HL-60 (cell line): ENCODE data around the gene UTS2B.

Source experiments
- DNase-seq, 2 experiments: peaks; one replicate each; pipeline ENCODE4 v3.0.0-alpha.2; 2010 to 2020; ENCODE audit warnings: low read depth in 1 of 2, low spot score in 1 of 2
- H3K27ac ChIP-seq: fragments of 250-450 bp; sonication (Bioruptor Pico); replicated peaks from 2 replicates; pipeline ENCODE4 v1.5.1; 2020; ENCODE audit warnings: mild to moderate bottlenecking, moderate library complexity
- H3K27me3 ChIP-seq: fragments of 250-450 bp; sonication (Bioruptor Pico); 2 replicates; pipeline ENCODE4 v1.5.1; 2021; ENCODE audit warnings: mild to moderate bottlenecking, moderate library complexity; ENCODE audit not compliant: insufficient read depth, poor library complexity, severe bottlenecking
- H3K4me3 ChIP-seq: replicated peaks from 2 replicates; pipeline ENCODE4 v1.5.1; 2011; ENCODE audit warnings: mild to moderate bottlenecking, control low read depth, low read length; ENCODE audit not compliant: insufficient read depth
- GABPA ChIP-seq: IDR thresholded peaks from 2 replicates; pipeline ENCODE4 v1.6.1; 2012; ENCODE audit warnings: low read depth
- POLR2AphosphoS5 ChIP-seq: IDR thresholded peaks from 2 replicates; pipeline ENCODE4 v1.6.1; 2012; ENCODE audit warnings: low read depth
- REST ChIP-seq: IDR thresholded peaks from 2 replicates; pipeline ENCODE4 v1.6.1; 2012; ENCODE audit warnings: low read depth; ENCODE audit not compliant: insufficient replicate concordance
- SPI1 ChIP-seq: IDR thresholded peaks from 2 replicates; pipeline ENCODE4 v1.6.1; 2012; ENCODE audit warnings: low read depth, mild to moderate bottlenecking, borderline replicate concordance
- TF ChIP-seq, protein P1 (sequence below): IDR thresholded peaks from one replicate; pipeline ENCODE4 v1.5.1; 2011; ENCODE audit warnings: low read length, control low read depth, inconsistent platforms; ENCODE audit not compliant: insufficient read depth

Gene UTS2B

DNA sequence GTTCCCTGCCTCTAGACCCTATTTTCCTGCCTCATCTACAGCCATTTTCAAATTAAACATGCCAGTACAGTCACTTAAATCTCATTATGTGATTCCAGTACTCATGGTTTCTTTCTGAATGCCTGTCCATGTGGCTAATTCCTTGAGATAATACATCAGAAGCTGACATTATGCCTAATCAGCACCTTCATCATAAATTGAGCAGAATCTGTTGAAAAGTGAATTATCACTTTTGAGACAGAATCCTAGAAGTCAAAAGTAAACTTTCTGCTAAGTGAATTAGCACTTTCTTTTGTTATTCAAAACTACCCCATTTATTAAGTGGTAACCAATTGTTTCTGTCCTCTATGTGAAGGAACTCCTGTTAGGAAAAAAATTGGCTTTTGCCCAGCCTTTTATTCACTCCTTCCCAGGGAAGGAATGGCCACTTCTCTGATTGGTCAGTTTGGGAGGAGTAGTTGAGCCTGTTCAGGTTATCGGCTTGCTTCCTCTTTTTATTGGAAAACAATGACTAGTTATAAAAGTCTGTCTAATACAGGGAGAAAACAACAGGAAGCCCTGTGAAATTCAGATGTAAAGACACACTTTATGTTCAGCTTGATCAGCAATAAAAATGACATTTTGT lies 90.8 kb downstream of the UTS2B start:
- Histone ChIP-seq H3K27ac (no peak overlapping the region), H3K4me3 (no peak overlapping the region), H3K27me3 (no peaks in the 10 kb centered on the region)
- no peak for DNase-seq
- TF ChIP-seq, protein P1, sequence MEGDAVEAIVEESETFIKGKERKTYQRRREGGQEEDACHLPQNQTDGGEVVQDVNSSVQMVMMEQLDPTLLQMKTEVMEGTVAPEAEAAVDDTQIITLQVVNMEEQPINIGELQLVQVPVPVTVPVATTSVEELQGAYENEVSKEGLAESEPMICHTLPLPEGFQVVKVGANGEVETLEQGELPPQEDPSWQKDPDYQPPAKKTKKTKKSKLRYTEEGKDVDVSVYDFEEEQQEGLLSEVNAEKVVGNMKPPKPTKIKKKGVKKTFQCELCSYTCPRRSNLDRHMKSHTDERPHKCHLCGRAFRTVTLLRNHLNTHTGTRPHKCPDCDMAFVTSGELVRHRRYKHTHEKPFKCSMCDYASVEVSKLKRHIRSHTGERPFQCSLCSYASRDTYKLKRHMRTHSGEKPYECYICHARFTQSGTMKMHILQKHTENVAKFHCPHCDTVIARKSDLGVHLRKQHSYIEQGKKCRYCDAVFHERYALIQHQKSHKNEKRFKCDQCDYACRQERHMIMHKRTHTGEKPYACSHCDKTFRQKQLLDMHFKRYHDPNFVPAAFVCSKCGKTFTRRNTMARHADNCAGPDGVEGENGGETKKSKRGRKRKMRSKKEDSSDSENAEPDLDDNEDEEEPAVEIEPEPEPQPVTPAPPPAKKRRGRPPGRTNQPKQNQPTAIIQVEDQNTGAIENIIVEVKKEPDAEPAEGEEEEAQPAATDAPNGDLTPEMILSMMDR: no peak
- TF ChIP-seq POLR2AphosphoS5 (no peak), SPI1 (no peak), GABPA (no peak), REST (no peak)

- Histone ChIP-seq H3K27ac (no peak overlapping the region), H3K4me3 (no peak overlapping the region), H3K27me3 (no peaks in the 10 kb centered on the region)
- no peak for DNase-seq
- TF ChIP-seq, protein P1: no peak
- TF ChIP-seq POLR2AphosphoS5: no peak
- TF ChIP-seq GABPA: no peak
- no peak for TF ChIP-seq REST
- TF ChIP-seq SPI1: no peak
Measured at GRCh38 chr3:191238321-191238817, 92.0 kb downstream of the UTS2B start.

DNA sequence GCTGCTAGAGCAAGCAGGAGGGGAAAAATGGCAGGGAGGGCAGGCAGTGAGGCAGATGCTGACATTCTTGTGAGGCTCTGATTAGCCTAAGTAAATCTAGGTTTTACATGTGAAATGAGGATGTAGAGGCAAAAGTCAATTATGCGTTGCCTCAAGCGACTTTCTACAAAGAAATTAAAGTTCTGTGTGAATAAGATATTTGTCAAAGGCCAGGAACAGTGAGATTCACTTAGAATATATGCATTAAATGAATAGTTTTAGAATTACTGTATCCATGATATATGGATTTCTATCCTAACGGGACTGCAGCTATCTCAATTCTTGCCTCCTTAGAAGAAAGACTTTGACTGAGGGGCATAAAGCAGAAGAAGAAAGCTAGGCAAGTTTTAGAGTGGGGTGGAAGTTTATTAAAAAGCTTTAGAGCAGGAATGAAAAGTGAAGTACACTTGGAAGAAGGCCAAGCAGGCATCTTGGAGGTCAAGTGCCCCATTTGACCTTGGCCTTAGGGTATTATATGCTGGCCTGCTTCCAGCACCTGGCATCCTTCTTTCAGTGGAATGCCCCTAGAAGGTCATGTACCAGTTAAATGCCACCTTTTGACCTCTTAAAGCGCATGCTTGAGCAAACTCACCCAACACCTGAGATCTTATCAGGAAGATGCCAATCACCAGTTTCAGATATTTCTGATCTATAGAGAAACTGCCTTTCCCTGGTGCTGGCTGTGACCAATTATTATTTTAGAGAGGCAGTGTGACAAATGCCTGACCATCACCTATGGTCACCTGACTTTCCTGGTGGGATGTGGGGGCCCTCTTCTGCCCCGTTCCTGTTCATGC lies 93.1 kb downstream of the UTS2B start:
- Histone ChIP-seq H3K27me3 (no peaks in the 10 kb centered on the region), H3K4me3 (no peak overlapping the region), H3K27ac (no peak overlapping the region)
- no peak for DNase-seq
- TF ChIP-seq, protein P1: no peak
- TF ChIP-seq POLR2AphosphoS5 (no peak), GABPA (no peak), REST (no peak), SPI1 (no peak)
